Measurements from ENCODE around the gene TTLL10.

The TTLL10 gene

DNA sequence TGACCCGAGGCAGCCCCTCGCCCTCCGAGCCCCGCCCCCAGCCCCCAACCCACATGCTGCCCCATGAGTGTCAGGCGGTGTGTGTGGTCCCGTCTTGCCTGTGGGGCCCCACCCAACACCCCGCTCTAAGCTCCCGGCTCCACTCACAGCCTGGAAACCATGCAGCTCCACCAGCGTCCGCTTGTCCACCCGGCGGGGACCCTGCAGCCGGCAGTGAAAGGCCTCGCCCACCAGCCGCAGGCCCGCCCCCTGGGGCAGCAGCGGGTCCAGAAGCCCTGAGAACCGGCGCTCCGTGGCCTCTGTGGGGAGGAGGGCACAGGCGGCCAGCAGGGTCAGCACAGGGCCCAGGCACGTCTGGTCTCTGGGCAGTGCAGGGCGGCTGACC is 70.1 kb downstream of the TTLL10 start:
- no peak for DNase-seq

DNA sequence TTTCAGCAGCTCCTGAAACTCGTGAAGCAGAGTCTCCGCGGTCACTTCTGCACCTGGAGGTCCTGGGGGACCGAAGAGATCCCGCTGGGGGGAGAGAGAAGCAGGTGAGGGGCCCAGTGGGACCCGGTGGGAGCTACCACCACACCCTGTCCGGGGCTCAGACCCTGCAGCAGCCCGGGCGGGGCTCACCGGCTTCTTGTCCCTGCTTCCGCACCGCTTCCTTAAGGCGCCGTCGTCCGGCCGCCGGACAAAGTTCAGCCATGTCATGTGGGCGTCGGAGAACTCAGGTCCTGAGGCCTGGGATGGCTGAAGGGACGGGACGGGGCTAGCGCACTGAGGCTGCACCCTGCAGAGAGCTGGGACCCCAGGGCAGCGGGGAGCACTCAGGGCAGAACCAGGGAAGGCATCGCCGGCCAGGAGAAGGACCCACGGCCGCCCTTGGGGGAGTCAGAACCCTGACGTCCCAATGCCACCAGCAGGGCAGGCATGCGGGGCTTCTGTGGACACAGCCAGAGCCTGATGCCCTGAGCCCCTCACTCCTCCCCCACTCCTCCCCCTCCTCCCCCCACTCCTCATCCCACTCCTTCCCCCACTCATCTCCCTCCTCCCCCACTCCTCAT is 70.6 kb downstream of the TTLL10 start:
- DNase-seq: no peak

DNA sequence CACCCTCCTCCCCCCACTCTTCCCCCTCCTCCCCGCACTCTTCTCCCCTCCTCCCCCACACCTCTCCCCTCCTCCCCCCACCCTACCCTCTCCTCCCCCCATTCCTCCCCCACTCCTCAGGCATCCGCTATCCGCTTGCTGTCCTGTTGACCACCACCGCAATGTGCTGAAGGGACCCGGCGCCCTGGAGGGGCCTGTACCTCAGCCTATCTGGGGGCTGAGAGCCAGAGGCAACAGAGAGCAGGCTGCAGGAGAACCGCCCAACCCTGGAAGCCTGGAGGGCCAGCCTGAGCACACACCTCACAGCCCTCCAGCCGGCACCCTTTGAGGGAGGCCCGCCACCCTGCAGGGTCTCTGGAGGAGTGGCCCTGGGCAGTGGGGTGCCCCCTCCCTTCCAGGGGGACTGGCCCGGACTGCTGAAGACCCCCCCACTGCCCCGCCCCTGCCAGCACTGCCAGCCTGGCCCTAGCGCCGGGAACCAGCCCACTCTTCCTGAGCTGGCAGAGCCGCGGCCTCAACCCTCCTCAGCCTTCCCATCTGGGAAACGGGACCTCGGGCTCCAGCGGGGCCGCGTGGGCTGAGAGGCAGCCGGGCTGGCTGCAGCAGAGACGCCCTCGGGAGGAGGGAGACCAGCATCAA is 71.6 kb downstream of the TTLL10 start:
- no peak for DNase-seq

DNA sequence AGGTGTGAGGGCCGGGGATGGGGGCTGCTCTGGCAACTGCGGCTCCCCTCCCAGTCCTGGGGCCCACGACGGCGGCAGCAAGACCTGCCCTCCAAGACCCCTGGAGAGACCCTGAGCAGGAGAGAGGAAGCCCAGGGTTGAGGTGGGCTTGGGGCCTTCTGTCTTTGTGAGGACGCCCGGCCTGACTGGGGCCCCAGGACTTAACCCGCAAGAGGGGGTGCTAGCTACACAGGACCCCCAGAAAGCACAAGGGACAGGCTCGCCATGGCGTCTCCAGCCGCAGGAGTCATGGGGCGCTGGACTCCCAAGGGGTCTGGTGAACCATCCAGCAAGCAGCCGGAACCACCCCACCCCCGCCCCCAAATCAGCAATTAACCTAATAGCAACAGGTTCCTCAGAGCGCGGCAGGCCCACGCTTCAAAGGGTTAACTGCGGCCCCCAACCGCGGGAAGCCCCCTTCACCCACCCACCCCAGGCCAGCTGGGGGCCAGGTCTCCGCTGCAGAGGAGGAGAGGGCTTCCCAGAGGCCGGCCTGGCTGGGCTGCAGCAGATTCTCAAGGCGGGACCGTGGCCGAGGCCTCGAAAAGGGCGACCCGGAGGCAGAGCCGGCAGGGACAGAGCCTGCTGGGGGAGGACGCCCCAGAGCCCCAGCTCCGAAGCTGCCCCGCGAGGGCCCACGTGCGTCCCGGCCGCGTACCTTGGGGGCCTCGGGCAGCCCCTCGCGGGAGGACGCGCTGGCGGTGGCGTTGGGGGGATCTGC is 72.3 kb downstream of the TTLL10 start:
- DNase-seq: no peak

GRCh38 chr1:1246577-1247340 is 73.1 kb downstream of the TTLL10 start, which contains the start of gene C1QTNF12:
C1QTNF12 (minus strand) TSS chr1:1246722; CDS start chr1:1246690, 32 bp downstream.
- DNase-seq: no peak

GRCh38 chr1:1247341-1247913 is 73.7 kb downstream of the TTLL10 start:
- no peak for DNase-seq
